Effector CD8-positive, alpha-beta T cell (primary cell): ENCODE measurements around the gene RB1.
"Not testable (repeated sequence)": the region's sequence is repeated elsewhere in the genome, so short reads cannot be mapped to it uniquely, and the experiment has no call there.

Experiments
- DNase-seq: peaks from one replicate; lab custom pipeline; 2025; lab: John Stamatoyannopoulos, UW

RB1 gene

GRCh38 chr13:48449656-48450055 is 146.1 kb downstream of the RB1 start:
- DNase-seq: no peak

DNA sequence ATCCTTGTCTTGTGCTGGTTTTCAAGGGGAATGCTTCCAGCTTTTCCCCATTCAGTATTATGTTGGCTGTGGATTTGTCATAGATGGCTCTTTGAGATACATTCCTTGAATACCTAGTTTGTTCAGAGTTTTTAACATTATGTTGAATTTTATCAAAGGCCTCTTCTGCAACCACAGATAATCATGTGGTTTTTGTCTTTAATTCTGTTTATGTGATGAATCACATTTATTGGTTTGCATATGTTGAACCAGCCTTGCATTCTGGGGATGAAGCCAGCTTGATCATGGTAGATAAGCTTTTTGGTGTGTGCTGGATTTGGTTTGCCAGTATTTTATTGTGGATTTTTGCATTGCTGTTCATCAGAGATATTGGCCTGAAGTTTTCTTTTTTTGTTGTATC is 147.6 kb downstream of the RB1 start:
- DNase-seq: not testable (repeated sequence)

GRCh38 chr13:48456546-48456945 is 153.0 kb downstream of the RB1 start:
- no peak for DNase-seq

DNA sequence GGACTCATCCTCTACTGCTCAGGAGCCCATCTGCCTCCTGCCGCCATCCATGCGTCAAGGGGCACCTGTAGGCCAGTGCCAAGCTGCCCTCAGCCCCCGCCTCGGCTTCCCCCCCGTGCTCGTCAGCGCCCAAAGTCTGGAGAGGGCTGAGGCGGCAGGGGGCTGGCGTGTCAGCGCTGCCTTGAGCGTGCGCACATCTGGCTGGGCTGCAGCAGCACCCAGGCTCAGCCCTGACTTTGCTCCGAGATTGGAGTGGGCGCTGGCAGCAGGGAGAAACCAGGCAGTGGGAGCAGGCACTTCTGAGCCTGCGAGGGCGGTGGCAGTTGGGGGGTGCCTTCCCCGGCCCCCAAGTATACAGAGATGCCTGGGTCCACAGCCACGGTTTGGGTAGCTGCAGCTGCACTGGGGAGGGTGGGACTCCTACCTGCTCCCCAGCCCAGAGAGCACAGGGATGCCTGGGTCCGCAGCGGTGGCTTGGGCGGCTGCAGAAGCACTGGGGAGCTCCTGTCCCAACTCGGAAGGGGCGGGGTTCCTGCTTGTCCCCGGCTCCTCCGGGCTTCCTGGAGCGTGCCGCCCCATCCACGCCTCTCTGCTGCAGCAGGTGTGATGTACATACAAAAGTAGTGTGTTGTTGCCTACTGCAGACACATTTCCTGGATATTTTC is 154.2 kb downstream of the RB1 start:
- no peak for DNase-seq

DNA sequence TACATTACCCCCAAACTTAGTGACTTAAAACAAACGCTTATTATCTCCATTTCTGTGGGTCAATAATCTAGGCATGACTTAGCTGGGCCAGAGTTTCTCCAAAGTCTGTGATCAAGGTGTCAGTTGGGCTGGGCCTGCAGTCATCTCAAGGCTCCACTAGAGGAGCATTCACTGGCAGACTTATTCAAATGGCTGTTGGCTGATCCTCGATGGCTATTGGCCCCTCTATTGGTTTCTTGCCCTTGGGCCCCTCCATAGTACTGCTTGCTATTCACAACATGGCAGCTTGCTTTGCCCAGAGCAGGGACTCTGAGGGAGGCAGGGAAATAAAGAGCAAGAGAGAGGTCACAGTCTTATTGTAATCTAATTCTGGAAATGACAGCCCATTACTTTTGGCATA is 171.7 kb downstream of the RB1 start:
- no peak for DNase-seq

- DNase-seq: no peak
These were observed 172.7 kb downstream of the RB1 start for GRCh38 chr13:48476215-48476614.

DNA sequence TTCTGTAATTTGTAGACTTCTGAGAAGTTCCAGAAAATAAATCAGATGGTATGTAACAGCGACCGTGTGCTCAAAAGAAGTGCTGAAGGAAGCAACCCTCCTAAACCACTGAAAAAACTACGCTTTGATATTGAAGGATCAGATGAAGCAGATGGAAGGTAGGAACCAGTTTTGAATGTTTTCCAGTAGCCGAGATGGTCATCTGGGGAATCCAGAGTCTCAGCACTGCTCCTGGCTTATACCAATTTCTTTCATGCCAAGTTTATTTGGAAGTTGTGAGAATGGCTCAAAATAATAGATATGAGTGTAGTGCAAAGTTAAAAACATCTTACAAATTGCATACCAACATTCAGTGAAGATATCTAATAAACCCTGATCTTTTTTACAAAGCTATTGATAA is 173.1 kb downstream of the RB1 start:
- DNase-seq: no peak

- DNase-seq: no peak
These were observed 173.8 kb downstream of the RB1 start for GRCh38 chr13:48477191-48477855.

GRCh38 chr13:48478391-48478790 is 174.8 kb downstream of the RB1 start:
- DNase-seq: no peak

DNA sequence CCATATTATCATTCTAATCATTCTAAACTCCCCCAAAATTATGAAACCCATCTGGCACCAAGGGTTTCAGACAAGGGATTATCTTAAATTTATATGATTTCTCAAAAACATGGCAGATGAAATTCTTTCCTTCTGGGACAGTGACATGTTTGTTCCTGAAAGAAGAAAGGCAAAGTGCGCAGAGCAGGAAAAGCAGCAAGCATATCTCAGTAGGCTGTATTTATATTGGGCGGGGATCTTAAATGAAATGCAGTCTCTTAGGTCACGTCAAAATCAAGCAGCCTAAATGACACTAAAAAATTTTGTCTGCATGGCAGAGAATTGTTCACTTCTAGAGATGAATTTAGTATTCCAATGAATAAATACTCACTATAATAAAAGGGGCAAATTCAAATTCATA is 180.0 kb downstream of the RB1 start:
- DNase-seq: no peak

DNA sequence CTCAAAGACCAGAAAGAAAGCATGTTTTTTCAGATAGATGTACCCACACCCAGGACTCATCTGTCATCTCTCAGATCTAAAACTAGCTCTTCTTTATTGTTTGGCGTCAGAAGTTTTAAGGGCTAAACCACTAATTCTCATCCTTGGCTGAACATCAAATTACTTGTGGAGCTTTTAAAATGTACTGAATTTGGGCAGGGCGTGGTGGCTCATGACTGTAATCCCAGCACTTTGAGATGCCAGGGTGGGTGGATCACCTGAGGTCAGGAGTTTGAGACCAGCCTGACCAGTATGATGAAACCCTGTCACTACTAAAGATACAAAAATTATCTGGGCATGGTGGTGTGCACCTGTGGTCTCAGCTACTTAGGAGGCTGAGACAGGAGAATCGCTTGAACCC is 181.9 kb downstream of the RB1 start:
- DNase-seq: no peak

GRCh38 chr13:48486362-48486761 is 182.8 kb downstream of the RB1 start:
- DNase-seq: no peak

GRCh38 chr13:48486836-48487235 is 183.3 kb downstream of the RB1 start:
- no peak for DNase-seq

DNA sequence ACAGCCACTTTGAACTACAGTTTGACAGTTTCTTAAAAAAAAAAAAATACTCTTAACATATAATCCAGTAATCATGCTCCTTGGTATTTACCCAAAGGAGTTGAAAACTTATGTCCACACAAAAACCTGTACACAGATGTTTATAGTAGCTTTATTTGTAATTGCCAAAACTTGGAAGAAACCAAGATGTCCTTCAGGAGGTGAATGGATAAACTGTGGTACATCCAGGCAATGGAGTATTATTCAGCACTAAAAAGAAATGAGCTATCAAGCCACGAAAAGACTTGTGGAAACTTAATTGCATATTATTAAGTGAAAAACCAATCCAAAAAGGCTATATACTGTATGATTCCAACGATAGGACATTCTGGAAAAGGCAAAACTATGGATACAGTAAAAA is 184.4 kb downstream of the RB1 start:
- no peak for DNase-seq

DNA sequence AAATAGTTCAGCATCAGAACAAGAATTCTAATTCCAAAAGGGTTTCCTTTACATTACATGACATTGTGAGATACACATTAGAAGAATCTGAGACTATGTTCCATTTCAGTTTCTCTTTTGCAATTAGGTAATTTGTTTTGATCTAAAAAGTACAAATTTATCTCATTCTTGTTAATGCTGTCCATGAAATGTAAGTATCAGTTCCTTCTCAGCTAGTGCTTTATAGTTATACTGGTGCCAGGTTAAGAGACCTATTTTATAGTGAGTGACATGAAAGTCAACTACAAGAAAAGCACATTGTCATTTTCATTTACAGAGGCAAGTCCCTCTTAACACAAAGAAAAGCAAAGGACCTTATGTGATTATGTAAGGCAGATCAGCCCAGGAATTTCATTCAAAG is 185.4 kb downstream of the RB1 start:
- DNase-seq: no peak

GRCh38 chr13:48489666-48490065 is 186.1 kb downstream of the RB1 start:
- no peak for DNase-seq

DNA sequence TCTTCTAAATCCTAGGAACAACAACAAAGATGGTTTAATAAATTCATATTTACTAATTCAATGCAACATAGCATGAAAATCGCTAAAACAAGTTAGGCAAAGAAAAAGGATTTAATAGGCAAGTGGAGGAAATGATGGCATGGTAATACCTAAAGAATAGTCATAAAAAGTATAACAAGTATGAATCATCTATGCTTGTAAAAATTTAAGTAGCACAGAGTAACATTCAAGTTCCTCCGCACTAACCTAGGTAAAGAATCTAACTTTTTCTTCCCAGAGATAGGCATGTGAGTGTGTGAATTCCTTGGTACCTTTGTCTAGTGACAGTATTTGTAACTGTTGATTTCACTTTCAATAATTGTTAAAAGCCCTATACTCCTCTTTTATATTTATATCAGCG is 186.7 kb downstream of the RB1 start:
- DNase-seq: no peak

GRCh38 chr13:48491423-48492095 is 188.0 kb downstream of the RB1 start:
- no peak for DNase-seq

DNA sequence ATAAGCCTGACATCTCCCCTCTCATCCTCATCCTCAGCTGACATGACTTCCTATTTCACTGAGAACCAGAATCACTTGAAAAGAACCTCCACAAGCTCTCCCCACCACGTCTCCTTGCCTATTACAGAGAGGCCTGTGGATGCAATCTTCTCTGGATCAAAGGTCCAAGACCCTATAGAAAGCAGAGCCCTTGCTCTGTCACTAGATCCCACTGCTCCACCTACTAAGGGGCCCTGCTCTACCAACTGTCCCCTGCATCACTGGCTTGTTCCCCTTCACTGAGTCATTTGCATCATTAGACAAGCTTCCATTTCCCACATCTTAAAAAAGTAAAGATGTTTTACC is 188.5 kb downstream of the RB1 start:
- DNase-seq: no peak

DNA sequence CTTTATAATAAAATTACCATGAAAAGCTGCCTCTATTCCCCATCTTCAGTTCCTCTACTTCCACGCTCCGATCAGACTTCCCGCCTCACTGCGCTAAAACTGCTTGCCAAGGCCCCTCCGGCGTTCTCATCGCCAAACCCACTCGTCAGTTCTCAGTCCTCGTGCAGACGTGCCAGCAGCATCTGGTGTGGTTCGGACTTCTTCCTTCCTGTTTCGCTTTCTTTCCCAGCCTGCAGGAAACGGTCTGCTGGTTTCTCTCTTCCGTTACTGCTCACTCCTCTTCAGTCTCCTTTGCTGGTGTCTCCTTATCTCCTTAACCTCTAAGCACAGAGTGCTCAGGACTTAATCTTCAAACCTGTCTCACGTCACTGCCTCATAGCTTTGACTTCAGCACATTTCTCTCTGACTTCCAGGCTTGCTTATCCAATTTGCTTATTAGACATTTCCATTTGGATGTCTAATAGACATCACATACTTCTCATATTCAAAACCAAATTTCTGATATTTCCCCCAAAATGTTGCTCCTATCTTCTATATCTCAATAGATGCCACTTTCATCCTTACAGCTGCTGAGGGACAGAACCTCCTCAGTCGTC is 189.0 kb downstream of the RB1 start:
- DNase-seq: peak; percentile 23

- DNase-seq: no peak
These were observed 189.7 kb downstream of the RB1 start for GRCh38 chr13:48493066-48493765.

DNA sequence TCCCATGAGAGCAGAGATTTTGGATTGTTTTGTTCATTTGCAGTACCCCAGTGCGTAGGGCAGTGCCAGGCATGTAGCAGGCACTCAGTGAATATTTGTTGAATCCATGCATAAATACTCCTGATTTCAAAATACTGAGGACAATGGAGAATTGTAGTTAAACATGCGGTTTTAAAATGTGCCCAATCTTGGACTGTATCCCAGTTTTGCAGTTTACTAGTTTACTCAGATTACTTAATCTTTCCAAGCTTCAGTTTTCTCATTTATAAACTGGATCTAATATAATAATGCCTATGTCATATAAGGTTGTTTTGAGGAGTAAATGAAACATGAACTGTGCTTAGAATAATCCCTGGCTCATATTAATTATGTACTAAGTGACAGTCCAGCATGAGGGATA is 190.3 kb downstream of the RB1 start:
- no peak for DNase-seq

GRCh38 chr13:48494874-48495273 is 191.3 kb downstream of the RB1 start:
- DNase-seq: no peak
